Measurements from ENCODE around the gene HLA-DRA. TPM values are rescaled to one million over a fixed set of nuclear protein-coding genes. Genes with fewer than 3 reads are reported as not detected.

The HLA-DRA gene
- total RNA-seq, 4 donors from 2014 or later, result 126 to 261 (median 220) TPM

DNA sequence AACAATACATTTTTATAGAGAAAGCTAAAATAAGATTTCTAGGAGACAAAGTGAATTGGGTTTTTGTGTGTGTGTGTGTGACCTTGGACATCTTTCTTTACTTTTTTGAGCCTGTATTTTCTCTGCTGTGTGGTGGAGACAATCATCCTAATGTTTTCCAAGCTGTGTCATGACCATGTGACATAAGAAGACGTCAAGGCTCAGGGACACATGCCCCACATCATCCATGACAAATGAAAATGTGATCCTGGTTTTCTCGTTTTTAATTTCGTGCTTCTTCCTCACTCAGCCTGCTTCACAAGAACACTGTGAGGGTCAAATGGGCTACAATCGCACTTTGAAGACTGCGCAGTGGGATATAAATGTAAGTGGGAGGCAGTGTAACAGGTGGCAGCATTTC lies 28.8 kb upstream of the HLA-DRA start:
- Histone ChIP-seq H3K36me3 (no peaks in the 10 kb centered on the region), H3K9me3 (no peaks in the 10 kb centered on the region), H3K27ac (no peak overlapping the region), H3K4me3 (no peak overlapping the region), H3K27me3 (peaks cover 58% of the 10 kb centered on the region), H3K4me1 (peaks cover 10% of the 10 kb centered on the region)
- TF ChIP-seq POLR2AphosphoS5 (IDR thresholded peaks at IDR 0.05) (no peak), EP300 (IDR thresholded peaks at IDR 0.05) (no peak), POLR2A (IDR thresholded peaks at IDR 0.05) (no peak)
- TF ChIP-seq, protein P1, sequence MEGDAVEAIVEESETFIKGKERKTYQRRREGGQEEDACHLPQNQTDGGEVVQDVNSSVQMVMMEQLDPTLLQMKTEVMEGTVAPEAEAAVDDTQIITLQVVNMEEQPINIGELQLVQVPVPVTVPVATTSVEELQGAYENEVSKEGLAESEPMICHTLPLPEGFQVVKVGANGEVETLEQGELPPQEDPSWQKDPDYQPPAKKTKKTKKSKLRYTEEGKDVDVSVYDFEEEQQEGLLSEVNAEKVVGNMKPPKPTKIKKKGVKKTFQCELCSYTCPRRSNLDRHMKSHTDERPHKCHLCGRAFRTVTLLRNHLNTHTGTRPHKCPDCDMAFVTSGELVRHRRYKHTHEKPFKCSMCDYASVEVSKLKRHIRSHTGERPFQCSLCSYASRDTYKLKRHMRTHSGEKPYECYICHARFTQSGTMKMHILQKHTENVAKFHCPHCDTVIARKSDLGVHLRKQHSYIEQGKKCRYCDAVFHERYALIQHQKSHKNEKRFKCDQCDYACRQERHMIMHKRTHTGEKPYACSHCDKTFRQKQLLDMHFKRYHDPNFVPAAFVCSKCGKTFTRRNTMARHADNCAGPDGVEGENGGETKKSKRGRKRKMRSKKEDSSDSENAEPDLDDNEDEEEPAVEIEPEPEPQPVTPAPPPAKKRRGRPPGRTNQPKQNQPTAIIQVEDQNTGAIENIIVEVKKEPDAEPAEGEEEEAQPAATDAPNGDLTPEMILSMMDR (IDR thresholded peaks at IDR 0.05), result no peak
- no peak for DNase-seq (ENCODE audit: low spot score in 2 of 2)
- 60% methylated on average over 5 of the region's 5 CpGs for WGBS

DNA sequence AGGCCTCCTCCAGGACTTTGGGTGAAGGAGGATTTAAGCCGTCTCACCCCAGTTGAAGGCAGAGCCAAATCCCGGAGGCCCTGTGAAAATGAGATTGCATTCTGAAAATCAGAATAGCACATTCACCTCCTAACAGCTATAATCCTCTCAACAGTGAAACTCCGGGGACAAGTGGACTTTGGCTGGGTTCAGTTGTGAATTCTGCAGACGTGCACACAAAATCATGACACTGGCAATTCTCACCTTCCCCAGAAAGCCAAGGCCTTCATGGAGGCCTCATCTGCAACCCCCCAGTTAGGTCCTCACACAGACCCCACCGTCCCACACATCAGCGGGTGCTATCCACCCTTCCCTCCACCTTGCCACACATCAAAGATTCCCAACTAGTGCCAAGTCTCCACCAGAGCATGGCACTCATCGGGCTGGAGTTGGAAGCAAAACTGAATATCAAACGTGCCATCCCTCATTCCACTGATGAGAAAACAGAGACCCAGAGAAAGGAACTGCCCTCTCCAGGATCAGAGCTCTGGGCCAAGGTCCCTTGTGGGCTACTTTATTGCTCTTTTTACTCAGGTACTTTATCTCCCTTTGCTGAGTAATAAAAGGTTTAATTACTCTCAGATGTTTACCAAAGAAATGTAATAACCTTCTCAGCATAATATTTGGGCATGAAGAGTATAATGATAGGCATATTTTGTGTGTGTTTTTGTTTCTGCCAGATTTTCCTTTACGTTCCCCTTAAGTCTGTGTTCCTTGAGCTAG lies 27.9 kb upstream of the HLA-DRA start:
- TF ChIP-seq EP300 (IDR thresholded peaks at IDR 0.05) (no peak), POLR2A (IDR thresholded peaks at IDR 0.05) (no peak), POLR2AphosphoS5 (IDR thresholded peaks at IDR 0.05) (no peak)
- TF ChIP-seq, protein P1 (IDR thresholded peaks at IDR 0.05), result no peak
- 78% methylated on average over 8 of the region's 9 CpGs for WGBS
- no peak for DNase-seq (ENCODE audit: low spot score in 2 of 2)
- Histone ChIP-seq H3K4me3 (no peak overlapping the region), H3K27ac (no peak overlapping the region), H3K9me3 (no peaks in the 10 kb centered on the region), H3K27me3 (peaks cover 58% of the 10 kb centered on the region), H3K4me1 (peaks cover 10% of the 10 kb centered on the region), H3K36me3 (no peaks in the 10 kb centered on the region)

DNA sequence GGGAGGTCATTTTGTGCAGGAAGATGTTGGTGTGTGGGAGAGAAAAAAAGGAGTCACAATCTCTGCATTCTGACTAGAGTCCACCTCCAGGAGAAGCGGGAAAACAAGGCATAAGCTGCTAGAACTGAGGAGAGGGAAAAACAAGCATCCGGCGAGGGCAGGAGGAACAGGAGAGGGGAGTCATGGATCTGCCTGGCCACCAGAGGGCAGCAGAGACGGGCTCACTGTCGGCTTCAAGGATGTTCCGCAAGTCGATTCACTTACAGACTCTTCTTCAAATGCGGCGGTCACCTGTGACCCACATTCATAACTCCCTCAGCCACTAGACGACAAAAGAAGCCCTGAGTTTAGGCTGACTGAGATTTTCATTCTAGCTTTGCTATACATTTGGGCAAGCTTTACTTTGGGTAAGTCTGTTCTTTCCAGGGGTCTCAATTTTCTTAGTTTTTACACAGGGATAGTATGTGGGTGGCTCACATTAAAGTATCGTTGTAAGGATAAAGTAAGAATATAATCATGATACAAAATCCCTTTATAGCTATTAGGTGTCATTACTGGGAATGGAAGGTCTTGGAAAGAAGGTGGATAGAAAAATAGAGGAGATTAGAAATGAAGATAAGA lies 26.1 kb upstream of the HLA-DRA start:
- Histone ChIP-seq H3K27me3 (peaks cover 51% of the 10 kb centered on the region), H3K27ac (no peak overlapping the region), H3K4me1 (peaks cover 10% of the 10 kb centered on the region), H3K4me3 (no peak overlapping the region), H3K9me3 (no peaks in the 10 kb centered on the region), H3K36me3 (no peaks in the 10 kb centered on the region)
- WGBS, result 5% methylated on average over 11 of the region's 11 CpGs
- TF ChIP-seq EP300 (IDR thresholded peaks at IDR 0.05) (no peak), POLR2AphosphoS5 (IDR thresholded peaks at IDR 0.05) (no peak)
- TF ChIP-seq, protein P1 (IDR thresholded peaks at IDR 0.05), result peak; percentile 91 to 92
- peak; percentile 81 to 91 for DNase-seq (ENCODE audit: low spot score in 2 of 2)

DNA sequence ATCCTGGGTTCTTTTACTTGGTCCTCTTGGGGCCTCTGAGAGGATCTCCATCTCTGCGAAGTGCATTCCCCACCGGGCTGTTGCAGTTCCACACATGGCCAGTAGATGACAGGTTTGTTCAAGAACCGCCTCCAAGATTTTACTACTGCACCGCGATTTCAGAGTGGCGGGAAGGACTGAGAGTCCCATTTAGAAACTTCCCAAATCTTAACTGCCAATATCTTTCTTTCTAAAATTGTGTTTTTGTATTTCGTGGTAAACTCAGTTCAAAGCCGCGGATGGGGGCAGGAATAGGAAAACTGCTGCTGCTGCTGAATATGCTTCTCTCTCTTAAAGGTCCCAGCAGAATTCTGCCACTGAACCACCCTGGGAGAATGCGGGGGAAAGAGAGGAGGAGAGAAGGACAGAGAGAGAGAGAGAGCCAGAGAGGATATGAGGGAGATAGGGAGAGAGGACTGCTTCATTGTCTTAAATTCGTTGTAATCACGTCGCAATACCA lies 24.1 kb upstream of the HLA-DRA start:
- H3K27me3 ChIP-seq, result peaks cover 44% of the 10 kb centered on the region
- H3K4me3 ChIP-seq, result no peak overlapping the region
- peaks cover 10% of the 10 kb centered on the region for H3K4me1 ChIP-seq
- no peaks in the 10 kb centered on the region for H3K9me3 ChIP-seq
- WGBS, result 7% methylated on average over 13 of the region's 13 CpGs
- no peaks in the 10 kb centered on the region for H3K36me3 ChIP-seq
- TF ChIP-seq EP300 (IDR thresholded peaks at IDR 0.05), result no peak
- no peak for TF ChIP-seq POLR2AphosphoS5 (IDR thresholded peaks at IDR 0.05)
- no peak for TF ChIP-seq POLR2A (IDR thresholded peaks at IDR 0.05)
- TF ChIP-seq, protein P1 (IDR thresholded peaks at IDR 0.05), result peak; percentile 93 to 98
- H3K27ac ChIP-seq, result no peak overlapping the region
- peak; percentile 83 to 84 for DNase-seq (ENCODE audit: low spot score in 2 of 2)

DNA sequence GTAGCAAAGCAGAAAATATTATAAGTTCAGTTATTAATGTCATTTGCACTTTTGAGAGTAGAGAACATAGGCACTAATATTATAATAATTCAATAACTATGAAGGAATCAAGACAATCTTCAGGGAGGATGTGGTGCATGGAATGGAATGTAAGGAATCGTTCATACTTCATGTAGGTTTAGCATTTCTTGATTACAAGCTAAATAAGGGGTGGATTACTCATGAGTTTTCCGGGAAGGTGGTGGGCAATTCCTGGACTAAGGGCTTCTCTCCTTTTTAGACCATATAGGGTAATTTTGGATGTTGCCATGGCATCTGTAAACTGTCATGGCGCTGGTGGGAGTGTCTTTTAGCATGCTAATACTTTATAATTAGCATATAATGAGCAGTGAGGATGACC lies 23.7 kb upstream of the HLA-DRA start:
- H3K4me3 ChIP-seq, result no peak overlapping the region
- peaks cover 47% of the 10 kb centered on the region for H3K27me3 ChIP-seq
- WGBS, result 78% methylated on average over 3 of the region's 3 CpGs
- no peaks in the 10 kb centered on the region for H3K9me3 ChIP-seq
- peaks cover 10% of the 10 kb centered on the region for H3K4me1 ChIP-seq
- no peak overlapping the region for H3K27ac ChIP-seq
- no peak for DNase-seq (ENCODE audit: low spot score in 2 of 2)
- no peaks in the 10 kb centered on the region for H3K36me3 ChIP-seq
- TF ChIP-seq EP300 (IDR thresholded peaks at IDR 0.05) (no peak), POLR2A (IDR thresholded peaks at IDR 0.05) (no peak), POLR2AphosphoS5 (IDR thresholded peaks at IDR 0.05) (no peak)
- TF ChIP-seq, protein P1 (IDR thresholded peaks at IDR 0.05), result no peak
